Stimulated activated effector memory CD8-positive, alpha-beta T cell treated with anti-CD3 and anti-CD28 coated beads, Interleukin-12 subunit alpha, Interleukin-12 subunit beta, amount 100 ng/mL, for 72 hours (primary cell): ENCODE measurements around the gene DAB2IP.
"Not testable (repeated sequence)": the region's sequence is repeated elsewhere in the genome, so short reads cannot be mapped to it uniquely, and the experiment has no call there.

Experiments used
- ATAC-seq: fragments of 150-1000 bp; cut with Tn5 transposase; 2 replicates; pipeline ENCODE4 v1.10.0; 2021
- DNase-seq, 2 donors: peaks; one replicate each; pipeline ENCODE4 v3.0.0; 2021 to 2022; ENCODE audit warnings: low spot score in 2 of 2
- H3K27ac Mint-ChIP-seq: one replicate; pipeline ENCODE4 v1.8.0; 2022; ENCODE audit warnings: mild to moderate bottlenecking, mixed read lengths
- H3K36me3 Mint-ChIP-seq: one replicate; pipeline ENCODE4 v1.8.0; 2022; ENCODE audit warnings: mild to moderate bottlenecking, mixed read lengths
- H3K4me1 Mint-ChIP-seq: one replicate; pipeline ENCODE4 v1.8.0; 2022; ENCODE audit warnings: mixed read lengths
- H3K4me3 Mint-ChIP-seq: one replicate; pipeline ENCODE4 v1.8.0; 2022; ENCODE audit warnings: mild to moderate bottlenecking, mixed read lengths
- H3K9me3 Mint-ChIP-seq: one replicate; pipeline ENCODE4 v1.8.0; 2022; ENCODE audit warnings: mixed read lengths

The DAB2IP gene

DNA sequence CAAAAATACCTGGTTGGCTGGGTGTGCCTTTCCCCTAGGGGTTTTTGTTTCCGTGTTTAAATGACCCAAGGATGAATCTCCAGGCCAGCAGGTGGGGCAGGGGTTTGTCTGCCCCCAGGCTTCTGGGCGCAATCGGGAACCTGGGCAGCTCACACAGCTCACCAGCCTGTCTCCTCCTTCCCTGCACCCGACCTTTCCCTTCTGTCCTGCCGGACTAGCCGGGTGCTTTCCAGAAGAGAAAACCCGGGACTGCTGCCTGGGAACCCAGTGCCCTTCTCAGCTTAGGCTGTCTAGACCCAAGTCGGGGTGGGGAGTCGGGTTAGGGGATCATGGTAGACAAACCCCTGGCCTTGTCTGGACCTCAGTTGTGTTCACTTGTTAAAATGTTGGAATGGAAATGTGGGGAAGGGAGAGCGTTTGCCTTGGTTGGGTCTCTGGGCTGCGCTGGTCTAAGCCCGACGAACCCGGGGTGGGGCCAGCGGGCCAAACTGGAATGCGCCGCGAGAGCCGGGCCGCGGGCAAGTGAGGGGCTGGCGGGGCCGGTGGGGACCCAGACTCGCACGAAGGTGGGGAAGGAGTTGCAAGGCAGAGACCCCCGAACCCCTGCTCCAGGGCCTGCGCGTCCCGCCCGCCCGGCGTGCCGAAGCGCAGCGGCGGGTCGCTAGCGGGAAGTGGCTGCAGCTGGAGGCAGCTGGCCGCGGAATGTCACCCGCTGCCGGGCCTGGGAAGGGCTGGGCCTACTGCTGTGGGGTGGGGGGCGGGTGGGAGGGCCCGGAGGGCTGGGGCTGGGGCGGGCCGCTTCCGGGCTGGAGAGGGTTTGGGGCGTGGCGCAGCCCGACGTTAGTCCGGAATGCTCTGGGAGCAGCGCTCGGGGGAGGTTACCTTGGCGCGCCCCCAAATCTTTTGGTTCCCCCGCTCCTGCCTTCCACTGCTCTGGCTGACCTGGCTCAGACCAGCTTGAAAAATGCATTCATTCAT lies 84.6 kb downstream of the DAB2IP start:
- Mint-ChIP-seq H3K27ac (no peak overlapping the region), H3K9me3 (no peaks in the 10 kb centered on the region), H3K4me3 (no peak overlapping the region), H3K36me3 (no peaks in the 10 kb centered on the region), H3K4me1 (peaks cover 65% of the 10 kb centered on the region)
- ATAC-seq = no peak
- DNase-seq = no peak

- H3K36me3 Mint-ChIP-seq = no peaks in the 10 kb centered on the region
- no peak overlapping the region for H3K4me3 Mint-ChIP-seq
- H3K4me1 Mint-ChIP-seq = peaks cover 56% of the 10 kb centered on the region
- DNase-seq (no peak), ATAC-seq (no peak)
- H3K27ac Mint-ChIP-seq = no peak overlapping the region
- no peaks in the 10 kb centered on the region for H3K9me3 Mint-ChIP-seq
These were observed 85.6 kb downstream of the DAB2IP start for GRCh38 chr9:121736934-121737462.

GRCh38 chr9:121737481-121737931 lies 86.1 kb downstream of the DAB2IP start:
- ATAC-seq (no peak), DNase-seq (no peak)
- H3K36me3 Mint-ChIP-seq = no peaks in the 10 kb centered on the region

GRCh38 chr9:121738411-121738810 lies 87.0 kb downstream of the DAB2IP start:
- Mint-ChIP-seq H3K4me1 (peaks cover 42% of the 10 kb centered on the region), H3K36me3 (no peaks in the 10 kb centered on the region), H3K27ac (no peak overlapping the region), H3K4me3 (no peak overlapping the region), H3K9me3 (no peaks in the 10 kb centered on the region)
- no peak for ATAC-seq
- DNase-seq = no peak

More at GRCh38 chr9:121737481-121737931, 86.1 kb downstream of the DAB2IP start:
- Mint-ChIP-seq H3K4me3 (no peak overlapping the region), H3K9me3 (no peaks in the 10 kb centered on the region), H3K27ac (no peak overlapping the region), H3K4me1 (peaks cover 51% of the 10 kb centered on the region)

DNA sequence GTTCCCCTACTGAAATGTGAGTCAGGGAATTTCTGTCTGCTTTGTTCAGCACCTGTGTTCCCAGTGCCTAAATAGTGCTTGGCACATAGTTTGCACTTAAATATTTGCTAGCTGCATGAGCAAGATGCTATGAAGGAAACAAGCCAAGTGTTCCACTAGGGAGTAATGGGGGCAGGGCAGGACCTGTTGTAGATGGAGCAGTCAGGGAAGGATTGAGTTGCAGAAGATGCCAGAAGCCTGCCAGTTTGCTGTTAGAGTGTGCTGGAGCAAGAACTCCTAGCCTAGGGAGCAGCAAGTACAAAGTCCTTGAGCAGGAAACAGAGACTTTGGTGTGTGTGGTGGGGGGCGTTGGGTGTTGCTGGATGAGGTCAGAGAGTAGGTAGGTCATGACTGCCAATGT lies 87.5 kb downstream of the DAB2IP start:
- no peak for DNase-seq
- peaks cover 36% of the 10 kb centered on the region for H3K4me1 Mint-ChIP-seq

GRCh38 chr9:121739971-121740370 lies 88.5 kb downstream of the DAB2IP start:
- Mint-ChIP-seq H3K36me3 (no peaks in the 10 kb centered on the region), H3K27ac (no peak overlapping the region), H3K4me3 (no peak overlapping the region), H3K9me3 (no peaks in the 10 kb centered on the region), H3K4me1 (peaks cover 28% of the 10 kb centered on the region)
- DNase-seq (no peak), ATAC-seq (no peak)

More for the DNA sequence above, 87.5 kb downstream of the DAB2IP start:
- Mint-ChIP-seq H3K27ac (no peak overlapping the region), H3K4me3 (no peak overlapping the region), H3K36me3 (no peaks in the 10 kb centered on the region), H3K9me3 (no peaks in the 10 kb centered on the region)
- ATAC-seq = no peak

DNA sequence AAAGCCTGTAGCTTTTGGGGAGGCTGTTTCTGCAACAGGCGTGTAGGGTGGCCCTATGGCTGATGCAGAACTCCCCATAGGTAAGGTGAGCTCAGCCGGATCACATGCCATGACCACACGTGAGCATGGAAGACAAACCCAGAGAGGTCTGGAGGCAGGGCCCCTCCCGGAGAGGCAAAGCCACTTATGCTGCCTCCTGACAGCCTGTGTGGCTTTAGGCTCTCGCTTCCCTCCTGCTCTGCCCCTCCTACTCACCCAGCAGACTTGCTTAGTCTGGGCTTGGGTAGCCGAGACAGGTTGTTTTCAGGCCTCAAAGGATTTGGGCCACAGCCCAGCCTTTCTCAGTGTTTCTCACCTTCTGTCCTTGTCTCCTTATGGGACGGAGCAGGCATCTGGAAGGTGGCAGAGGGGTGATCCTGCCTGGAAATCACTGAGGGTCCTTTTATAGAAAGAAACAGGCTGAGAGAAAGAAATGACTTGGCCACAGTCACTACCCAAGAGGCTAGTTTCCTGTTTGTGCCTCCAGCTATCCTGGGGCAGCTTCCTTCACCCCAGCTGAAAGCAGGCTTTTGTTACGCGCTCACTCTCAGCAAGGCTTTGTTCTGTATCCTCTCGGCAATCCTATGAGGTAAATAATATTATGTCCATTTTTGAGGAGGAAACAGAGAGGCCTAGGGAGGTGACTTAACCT lies 89.9 kb downstream of the DAB2IP start:
- DNase-seq (peak in 1 of 2 donors; percentile 61), ATAC-seq (peak; percentile 38)
- no peaks in the 10 kb centered on the region for H3K9me3 Mint-ChIP-seq
- H3K4me3 Mint-ChIP-seq = no peak overlapping the region
- H3K36me3 Mint-ChIP-seq = no peaks in the 10 kb centered on the region
- H3K4me1 Mint-ChIP-seq = peaks cover 18% of the 10 kb centered on the region
- no peak overlapping the region for H3K27ac Mint-ChIP-seq

- H3K27ac Mint-ChIP-seq, H3K36me3 Mint-ChIP-seq, H3K9me3 Mint-ChIP-seq, H3K4me3 Mint-ChIP-seq, DNase-seq: not testable (repeated sequence)
- peaks cover 23% of the 10 kb centered on the region for H3K4me1 Mint-ChIP-seq
- ATAC-seq = peak; percentile 57
These were observed 90.5 kb downstream of the DAB2IP start for GRCh38 chr9:121741919-121742283.

- no peak for ATAC-seq
- no peak for DNase-seq
- no peak overlapping the region for H3K4me3 Mint-ChIP-seq
- peaks cover 29% of the 10 kb centered on the region for H3K4me1 Mint-ChIP-seq
- H3K36me3 Mint-ChIP-seq = no peaks in the 10 kb centered on the region
- no peak overlapping the region for H3K27ac Mint-ChIP-seq
- H3K9me3 Mint-ChIP-seq = no peaks in the 10 kb centered on the region
These were observed 91.5 kb downstream of the DAB2IP start for GRCh38 chr9:121742923-121743322.

DNA sequence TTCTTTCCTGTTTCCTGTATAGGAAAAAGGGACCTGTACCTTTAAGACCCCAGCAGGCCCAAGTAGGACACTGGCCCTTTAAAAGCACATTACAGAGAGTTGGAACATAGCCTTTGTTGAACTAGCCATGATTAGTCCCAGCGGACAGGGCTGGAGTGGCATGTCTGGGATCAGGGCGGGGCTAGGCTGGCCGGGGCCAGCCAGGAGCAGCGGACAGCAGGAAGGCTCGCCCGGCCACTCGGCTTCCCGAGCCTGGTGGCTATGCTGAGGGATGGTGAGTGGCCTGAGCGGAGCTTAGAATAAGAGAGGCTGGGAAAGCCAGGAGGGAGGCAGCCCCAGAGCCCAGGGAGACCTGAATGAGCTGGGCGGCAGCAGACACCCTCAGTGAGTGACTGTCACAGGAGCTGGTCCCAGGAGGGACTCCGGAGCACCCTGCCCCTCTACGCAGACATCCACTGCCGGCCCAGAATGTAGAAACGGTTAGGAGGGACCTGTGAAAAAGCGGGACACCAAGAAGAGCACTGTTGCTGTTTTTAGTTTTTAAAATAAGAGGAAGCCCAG lies 92.1 kb downstream of the DAB2IP start:
- Mint-ChIP-seq H3K4me3 (no peak overlapping the region), H3K36me3 (no peaks in the 10 kb centered on the region), H3K27ac (no peak overlapping the region), H3K4me1 (peaks cover 34% of the 10 kb centered on the region), H3K9me3 (no peaks in the 10 kb centered on the region)
- ATAC-seq (no peak), DNase-seq (no peak)

GRCh38 chr9:121744002-121744686 lies 92.7 kb downstream of the DAB2IP start:
- Mint-ChIP-seq H3K9me3 (no peaks in the 10 kb centered on the region), H3K4me1 (peaks cover 32% of the 10 kb centered on the region), H3K27ac (no peak overlapping the region), H3K36me3 (no peaks in the 10 kb centered on the region), H3K4me3 (no peak overlapping the region)
- DNase-seq = peak in 1 of 2 donors; percentile 62
- ATAC-seq = peak; percentile 68

DNA sequence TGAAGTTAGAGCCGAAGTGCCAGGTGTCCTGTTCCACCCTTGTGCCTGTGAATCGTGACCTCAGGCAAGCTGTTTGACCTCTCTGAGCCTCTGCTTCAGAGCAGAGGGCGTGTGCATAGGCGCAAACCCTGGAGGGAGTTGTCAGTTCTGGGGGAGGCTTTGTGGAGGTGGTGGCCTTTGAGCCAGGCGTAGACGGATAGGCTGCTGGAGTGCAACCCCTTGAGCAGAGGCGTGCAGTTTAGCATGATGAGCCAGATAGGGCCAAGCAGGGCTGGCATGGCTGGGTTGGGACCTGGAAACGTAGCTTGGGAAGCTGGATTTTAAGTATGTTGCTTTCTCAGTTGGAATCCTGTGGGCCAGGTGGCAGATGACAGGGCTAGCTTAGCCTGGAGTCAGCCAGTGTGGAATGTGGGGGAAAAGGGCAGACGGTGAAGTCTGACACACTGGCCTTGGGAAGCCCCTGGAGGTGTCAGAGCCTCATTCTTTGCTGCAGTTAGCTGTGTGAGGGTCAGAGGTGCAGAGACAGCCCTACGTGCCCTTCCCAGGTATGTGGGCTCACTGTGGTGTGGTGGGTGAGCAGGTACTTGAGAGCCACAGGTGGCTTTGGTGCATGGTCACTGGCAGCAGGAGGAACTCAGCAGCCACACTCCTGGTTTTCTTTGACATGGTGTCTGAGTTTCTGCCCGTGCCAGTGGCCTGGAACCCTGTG lies 93.4 kb downstream of the DAB2IP start:
- no peaks in the 10 kb centered on the region for H3K36me3 Mint-ChIP-seq
- no peak overlapping the region for H3K27ac Mint-ChIP-seq
- no peak overlapping the region for H3K4me3 Mint-ChIP-seq
- no peak for DNase-seq
- peak; percentile 3 for ATAC-seq
- peaks cover 25% of the 10 kb centered on the region for H3K4me1 Mint-ChIP-seq
- no peaks in the 10 kb centered on the region for H3K9me3 Mint-ChIP-seq

DNA sequence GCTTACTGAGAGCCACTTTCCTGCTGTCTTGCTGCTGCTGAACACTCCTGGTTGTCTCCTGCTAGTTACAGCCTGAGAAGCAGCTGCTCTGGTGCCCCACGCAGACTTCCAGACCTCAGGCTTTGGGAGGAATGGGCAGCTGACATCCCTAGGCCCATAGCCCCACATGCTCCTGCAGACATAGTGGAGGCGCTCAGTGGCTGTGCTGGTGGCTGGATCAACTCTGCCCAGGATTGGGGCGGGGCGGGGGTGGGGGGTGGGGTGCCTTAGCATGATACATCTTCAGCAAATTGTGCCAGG lies 93.9 kb downstream of the DAB2IP start:
- no peak overlapping the region for H3K27ac Mint-ChIP-seq
- DNase-seq (no peak), ATAC-seq (no peak)
- no peaks in the 10 kb centered on the region for H3K36me3 Mint-ChIP-seq
- peaks cover 24% of the 10 kb centered on the region for H3K4me1 Mint-ChIP-seq
- no peaks in the 10 kb centered on the region for H3K9me3 Mint-ChIP-seq
- H3K4me3 Mint-ChIP-seq = no peak overlapping the region

- Mint-ChIP-seq H3K9me3 (no peaks in the 10 kb centered on the region), H3K36me3 (no peaks in the 10 kb centered on the region), H3K4me1 (peaks cover 24% of the 10 kb centered on the region), H3K27ac (peak overlapping the region; percentile 78), H3K4me3 (no peak overlapping the region)
- DNase-seq (no peak), ATAC-seq (no peak)
These were observed 95.0 kb downstream of the DAB2IP start for GRCh38 chr9:121746411-121746810.
